Measurements from ENCODE around the gene MED9.
A peak's percentile ranks its signal among the peaks of the same experiment; 100 is the strongest.
"Not testable (repeated sequence)": the region's sequence is repeated elsewhere in the genome, so short reads cannot be mapped to it uniquely, and the experiment has no call there.

Gene MED9

GRCh38 chr17:17476865-17477467 is at the start of gene MED9:
Gene MED9 (plus strand): TSS chr17:17477000. CDS start chr17:17477042, 42 bp downstream.
- peak; percentile 75 to 79 for DNase-seq (ENCODE audit: low read depth in 2 of 2)

- DNase-seq (ENCODE audit: low read depth in 2 of 2) = no peak
Measured at GRCh38 chr17:17429222-17429621, 47.6 kb upstream of the MED9 start.

GRCh38 chr17:17430924-17431323 is 45.9 kb upstream of the MED9 start:
- not testable (repeated sequence) for DNase-seq (ENCODE audit: low read depth in 2 of 2)

GRCh38 chr17:17431605-17432004 is 45.2 kb upstream of the MED9 start:
- DNase-seq (ENCODE audit: low read depth in 2 of 2) = no peak

GRCh38 chr17:17433000-17433703 is 43.6 kb upstream of the MED9 start:
- DNase-seq (ENCODE audit: low read depth in 2 of 2) = no peak

- DNase-seq (ENCODE audit: low read depth in 2 of 2) = no peak
Measured at GRCh38 chr17:17434477-17434876, 42.3 kb upstream of the MED9 start.

- DNase-seq (ENCODE audit: low read depth in 2 of 2) = peak; percentile 78 to 80
Measured at GRCh38 chr17:17435323-17435722, 41.5 kb upstream of the MED9 start.

- DNase-seq (ENCODE audit: low read depth in 2 of 2) = no peak
Measured at GRCh38 chr17:17437461-17437860, 39.3 kb upstream of the MED9 start.

- no peak for DNase-seq (ENCODE audit: low read depth in 2 of 2)
Measured at GRCh38 chr17:17437893-17438292, 38.9 kb upstream of the MED9 start.

GRCh38 chr17:17440010-17440843 is 36.6 kb upstream of the MED9 start:
- DNase-seq (ENCODE audit: low read depth in 2 of 2) = no peak

GRCh38 chr17:17440938-17441675 is 35.7 kb upstream of the MED9 start:
- DNase-seq (ENCODE audit: low read depth in 2 of 2) = no peak

- no peak for DNase-seq (ENCODE audit: low read depth in 2 of 2)
Measured at GRCh38 chr17:17443173-17443572, 33.6 kb upstream of the MED9 start.

GRCh38 chr17:17445296-17445924 is 31.4 kb upstream of the MED9 start:
- DNase-seq (ENCODE audit: low read depth in 2 of 2) = no peak

GRCh38 chr17:17445925-17446665 is 30.7 kb upstream of the MED9 start:
- peak; percentile 59 to 64 for DNase-seq (ENCODE audit: low read depth in 2 of 2)

GRCh38 chr17:17446666-17447155 is 30.1 kb upstream of the MED9 start:
- DNase-seq (ENCODE audit: low read depth in 2 of 2) = no peak

- DNase-seq (ENCODE audit: low read depth in 2 of 2) = no peak
Measured at GRCh38 chr17:17447264-17447663, 29.5 kb upstream of the MED9 start.

GRCh38 chr17:17448076-17448475 is 28.7 kb upstream of the MED9 start:
- no peak for DNase-seq (ENCODE audit: low read depth in 2 of 2)

- DNase-seq (ENCODE audit: low read depth in 2 of 2) = no peak
Measured at GRCh38 chr17:17448723-17449122, 28.1 kb upstream of the MED9 start.

- DNase-seq (ENCODE audit: low read depth in 2 of 2) = no peak
Measured at GRCh38 chr17:17453088-17453487, 23.7 kb upstream of the MED9 start.

- no peak for DNase-seq (ENCODE audit: low read depth in 2 of 2)
Measured at GRCh38 chr17:17454276-17454675, 22.5 kb upstream of the MED9 start.

- DNase-seq (ENCODE audit: low read depth in 2 of 2) = not testable (repeated sequence)
Measured at GRCh38 chr17:17454700-17455099, 22.1 kb upstream of the MED9 start.

Measured in fibroblast of skin of left quadriceps (primary cell).